HG02840 (cell line): ENCODE results near the gene KRTAP6-2.

Source experiments
- ATAC-seq: cut with Tn5 transposase; IDR thresholded peaks from one replicate; pipeline ENCODE4 v1.9.1; 2021; ENCODE audit warnings: mild to moderate bottlenecking, moderate library complexity, moderate number of reproducible peaks; ENCODE audit not compliant: unreplicated experiment, low FRiP score

The KRTAP6-2 gene

GRCh38 chr21:30598802-30599201 is at the start of gene KRTAP6-2:
KRTAP6-2 (minus strand) TSS chr21:30598902; CDS start chr21:30598874, 28 bp downstream.
- ATAC-seq, result no peak

GRCh38 chr21:30646904-30647414 is 48.3 kb upstream of the KRTAP6-2 start:
- no peak for ATAC-seq

GRCh38 chr21:30642564-30642963 is 43.9 kb upstream of the KRTAP6-2 start, which contains the start of gene KRTAP20-3:
KRTAP20-3 (plus strand) TSS chr21:30642864.
- no peak for ATAC-seq

GRCh38 chr21:30638686-30639085 is 40.0 kb upstream of the KRTAP6-2 start:
- ATAC-seq, result no peak

- ATAC-seq, result no peak
These were observed 36.2 kb upstream of the KRTAP6-2 start, which contains the start of gene KRTAP20-2 for GRCh38 chr21:30634906-30635305. KRTAP20-2 (plus strand) TSS chr21:30635206; CDS start chr21:30635264, 58 bp downstream.

GRCh38 chr21:30629200-30629599 is 30.5 kb upstream of the KRTAP6-2 start:
- ATAC-seq, result no peak

GRCh38 chr21:30628109-30628508 is 29.4 kb upstream of the KRTAP6-2 start:
- no peak for ATAC-seq

GRCh38 chr21:30625449-30626165 is 26.9 kb upstream of the KRTAP6-2 start:
- no peak for ATAC-seq

GRCh38 chr21:30623362-30623761 is 24.7 kb upstream of the KRTAP6-2 start:
- ATAC-seq, result no peak

GRCh38 chr21:30620522-30620921 is 21.8 kb upstream of the KRTAP6-2 start, which contains the start of gene KRTAP20-4:
KRTAP20-4 (plus strand) TSS chr21:30620627.
- no peak for ATAC-seq

GRCh38 chr21:30620080-30620479 is 21.4 kb upstream of the KRTAP6-2 start:
- ATAC-seq, result no peak

- no peak for ATAC-seq
These were observed 17.4 kb upstream of the KRTAP6-2 start, which contains the start of gene KRTAP20-1 for GRCh38 chr21:30616125-30616524. KRTAP20-1 (plus strand) TSS chr21:30616425; CDS start chr21:30616455, 30 bp downstream.

- no peak for ATAC-seq
These were observed 16.5 kb upstream of the KRTAP6-2 start for GRCh38 chr21:30615199-30615598.

- no peak for ATAC-seq
These were observed 15.1 kb upstream of the KRTAP6-2 start, which contains the start of gene KRTAP6-1 for GRCh38 chr21:30613836-30614235. KRTAP6-1 (minus strand) TSS chr21:30613930; CDS start chr21:30613904, 26 bp downstream.

GRCh38 chr21:30612132-30612531 is 13.4 kb upstream of the KRTAP6-2 start:
- no peak for ATAC-seq

- ATAC-seq, result no peak
These were observed 7.3 kb upstream of the KRTAP6-2 start for GRCh38 chr21:30605968-30606367.

GRCh38 chr21:30600787-30601186 is 2.1 kb upstream of the KRTAP6-2 start, which contains the start of gene KRTAP22-1:
KRTAP22-1 (plus strand) TSS chr21:30601087.
- no peak for ATAC-seq

- ATAC-seq, result no peak
These were observed 6.6 kb downstream of the KRTAP6-2 start, which contains the start of gene KRTAP6-3 for GRCh38 chr21:30592140-30592539. KRTAP6-3 (plus strand) TSS chr21:30592440; CDS start chr21:30592446, 6 bp downstream.

- no peak for ATAC-seq
These were observed 8.4 kb downstream of the KRTAP6-2 start, which contains the start of gene KRTAP22-2 for GRCh38 chr21:30590297-30590696. KRTAP22-2 (minus strand) TSS chr21:30590397.

GRCh38 chr21:30582870-30583269 is 15.8 kb downstream of the KRTAP6-2 start:
- ATAC-seq, result no peak

GRCh38 chr21:30580132-30580531 is 18.6 kb downstream of the KRTAP6-2 start:
- ATAC-seq, result no peak
